HG02840 (cell line): ENCODE measurements around the gene IFI16.
"Not testable (repeated sequence)": the region's sequence is repeated elsewhere in the genome, so short reads cannot be mapped to it uniquely, and the experiment has no call there.

Experiments
- ATAC-seq: cut with Tn5 transposase; IDR thresholded peaks from one replicate; pipeline ENCODE4 v1.9.1; 2021; ENCODE audit warnings: mild to moderate bottlenecking, moderate library complexity, moderate number of reproducible peaks; ENCODE audit not compliant: unreplicated experiment, low FRiP score

The IFI16 gene

GRCh38 chr1:159090286-159091179 lies 80.8 kb downstream of the IFI16 start:
- no peak for ATAC-seq

- ATAC-seq = no peak
Observed at GRCh38 chr1:159091180-159091560, 81.5 kb downstream of the IFI16 start.

DNA sequence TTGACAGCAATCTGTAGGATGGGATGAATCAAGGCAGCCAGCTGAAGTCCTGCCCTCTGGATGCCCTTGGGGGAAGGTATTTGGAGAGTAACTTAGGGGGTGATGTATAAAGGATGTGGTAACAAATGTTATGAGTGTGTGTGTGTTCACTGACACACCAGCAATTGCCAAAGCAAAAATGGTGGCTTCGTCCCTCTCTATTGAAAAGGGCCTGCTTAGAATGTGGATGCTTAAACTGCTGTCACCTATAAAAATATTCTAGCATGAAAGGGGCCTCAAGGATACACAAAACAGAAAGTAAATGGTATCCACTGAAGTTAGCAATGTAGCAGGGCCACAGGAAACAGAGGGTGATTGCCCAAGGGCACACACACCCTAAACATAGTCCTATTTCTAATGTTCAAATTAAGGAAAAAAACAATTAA lies 81.9 kb downstream of the IFI16 start:
- no peak for ATAC-seq

GRCh38 chr1:159092036-159092760 lies 82.5 kb downstream of the IFI16 start:
- no peak for ATAC-seq

DNA sequence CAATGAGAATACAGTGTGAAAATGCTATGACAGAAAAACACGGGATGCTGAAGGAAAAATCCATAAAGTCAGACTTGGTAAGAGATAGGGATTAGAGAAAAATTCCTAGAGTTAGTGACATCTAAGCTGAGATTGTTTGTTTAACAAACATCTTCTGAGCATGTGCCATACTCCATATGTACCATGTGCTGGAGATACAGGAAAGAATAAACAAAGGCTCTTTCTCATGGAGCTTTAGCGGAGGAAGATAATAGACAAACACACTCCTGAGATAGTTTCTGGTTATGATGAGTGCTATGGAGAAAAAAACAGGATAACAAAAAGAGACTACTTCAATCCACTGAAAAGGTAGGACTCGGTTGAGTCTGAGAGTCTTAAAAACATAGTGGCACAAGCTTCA lies 88.9 kb downstream of the IFI16 start:
- no peak for ATAC-seq

DNA sequence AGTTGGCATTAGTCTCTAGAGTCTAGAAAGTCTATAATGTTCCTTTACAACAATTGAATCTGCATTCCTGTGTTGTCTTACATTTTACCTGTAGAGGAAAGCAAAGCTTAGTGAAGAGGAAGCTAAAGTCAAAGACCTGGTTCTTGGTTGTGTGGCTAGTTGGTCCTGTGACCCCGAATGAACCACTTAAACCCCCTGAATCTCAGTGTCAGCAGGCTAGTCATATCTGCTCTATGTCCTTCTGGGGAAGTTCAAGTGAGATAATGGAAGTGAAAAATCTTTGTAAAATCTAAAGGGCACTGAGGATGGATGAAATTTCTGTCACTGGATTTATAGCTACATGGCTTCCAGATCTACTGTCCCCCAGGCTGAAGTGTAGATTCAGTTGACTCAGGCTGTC lies 90.9 kb downstream of the IFI16 start:
- no peak for ATAC-seq

GRCh38 chr1:159103021-159103420 lies 93.3 kb downstream of the IFI16 start:
- ATAC-seq = not testable (repeated sequence)
